GM12878 (cell line): ENCODE results near the gene CCDC182. TPM values are rescaled to one million over a fixed set of nuclear protein-coding genes. Genes with fewer than 3 reads are reported as not detected.
A peak's percentile ranks its signal among the peaks of the same experiment; 100 is the strongest.

Experiments
- ATAC-seq: fragments of 200-7000 bp; cut with Tn5 transposase; 3 replicates; pipeline ENCODE4 v1.9.1; 2020; ENCODE audit warnings: mild to moderate bottlenecking, moderate library complexity
- BruUV-seq: library from RNA; stranded (reverse); fragments of 400-500 nt; replicated peaks from 2 replicates; lab custom pipeline; 2021; lab: Mats Ljungman, UMichigan
- CTCF ChIA-PET: fragments of 300-600 bp; sonication (Branson Sonifier 250); formaldehyde crosslinking; extraction: SDS; loops from one replicate; lab custom pipeline; 2021; ENCODE audit warnings: inconsistent platforms; lab: Yijun Ruan, JAX
- POLR2A ChIA-PET: fragments of 350-600 bp; formaldehyde crosslinking; extraction: SDS; loops from one replicate; lab custom pipeline; 2021; ENCODE audit warnings: inconsistent platforms; lab: Charles Lee
- RAD21 ChIA-PET: fragments of 300-600 bp; sonication (Branson Sonifier 250); formaldehyde crosslinking; loops from one replicate; lab custom pipeline; 2023; ENCODE audit warnings: antibody characterized with exemption; ENCODE audit not compliant: unreplicated experiment; lab: Charles Lee
- SMC1A ChIA-PET: fragments of 300-600 bp; sonication (Branson Sonifier 250); formaldehyde crosslinking; loops from one replicate; lab custom pipeline; 2023; ENCODE audit not compliant: unreplicated experiment, uncharacterized antibody; lab: Charles Lee
- DNase-seq: peaks from one replicate; pipeline ENCODE4 v3.0.0-alpha.2; 2011; ENCODE audit warnings: low read depth, low spot score
- FAIRE-seq: peaks from 3 replicates; lab custom pipeline; 2011; peaks lifted over from hg19 to GRCh38; lab: Jason Lieb, UNC
- H2AFZ ChIP-seq: 2 replicates; pipeline ENCODE4 v1.6.0; 2011; ENCODE audit warnings: low read depth, low read length, control low read depth; ENCODE audit not compliant: control insufficient read depth
- H3K27ac ChIP-seq: 2 replicates; pipeline ENCODE4 v1.5.1; 2011; ENCODE audit warnings: control low read depth; ENCODE audit not compliant: control insufficient read depth, insufficient read depth
- H3K27me3 ChIP-seq, 2 experiments: replicated peaks in 1 of 2; 2 replicates each; pipeline versions ENCODE4 v1.6.0 to v1.6.1; 2011; ENCODE audit warnings: low read length in 1 of 2; ENCODE audit not compliant: control insufficient read depth in 2 of 2, insufficient read depth in 2 of 2
- H3K36me3 ChIP-seq, 2 experiments: 2 replicates each; pipeline ENCODE4 v1.5.1; 2011; ENCODE audit warnings: low read length in 1 of 2; ENCODE audit not compliant: control insufficient read depth in 2 of 2, insufficient read depth in 2 of 2
- H3K4me1 ChIP-seq: 2 replicates; pipeline ENCODE4 v1.6.1; 2011; ENCODE audit warnings: mild to moderate bottlenecking, low read length, moderate library complexity, mixed read lengths; ENCODE audit not compliant: control insufficient read depth, insufficient read depth
- H3K4me2 ChIP-seq: 2 replicates; pipeline ENCODE4 v1.6.0; 2011; ENCODE audit warnings: control low read depth; ENCODE audit not compliant: control insufficient read depth, insufficient read depth
- H3K4me3 ChIP-seq: fragments of 200-600 bp; sonication (generic); 2 replicates; pipeline ENCODE4 v1.5.1; 2016
- H3K79me2 ChIP-seq: 2 replicates; pipeline ENCODE4 v1.6.0; 2011; ENCODE audit warnings: low read length; ENCODE audit not compliant: control insufficient read depth, insufficient read depth
- H3K9ac ChIP-seq: 2 replicates; pipeline ENCODE4 v1.8.0; 2011; ENCODE audit warnings: low read length, control low read depth, mixed read lengths; ENCODE audit not compliant: control insufficient read depth, insufficient read depth
- H3K9me3 ChIP-seq: replicated peaks from 3 replicates; pipeline ENCODE4 v1.5.1; 2011; ENCODE audit warnings: mild to moderate bottlenecking, low read length; ENCODE audit not compliant: control insufficient read depth, insufficient read depth
- H4K20me1 ChIP-seq: 2 replicates; pipeline ENCODE4 v1.6.0; 2011; ENCODE audit not compliant: control insufficient read depth, insufficient read depth
- BCL11A ChIP-seq: IDR thresholded peaks from 2 replicates; pipeline ENCODE4 v1.6.1; 2011; ENCODE audit warnings: low read depth, low read length
- MTA3 ChIP-seq: IDR thresholded peaks from 2 replicates; pipeline ENCODE4 v1.6.1; 2012; ENCODE audit warnings: low read length, inconsistent platforms, borderline replicate concordance
- MYC ChIP-seq: IDR thresholded peaks from 2 replicates; pipeline ENCODE4 v1.6.1; 2011; ENCODE audit warnings: mild to moderate bottlenecking, low read length, moderate library complexity, inconsistent platforms; ENCODE audit not compliant: insufficient read depth, insufficient replicate concordance, insufficient read length, severe bottlenecking
- RB1 ChIP-seq: fragments of 450-650 bp; formaldehyde crosslinking; IDR thresholded peaks from 2 replicates; pipeline ENCODE4 v1.6.1; 2017; ENCODE audit warnings: mild to moderate bottlenecking, borderline replicate concordance
- RELA ChIP-seq: fragments of 450-650 bp; IDR thresholded peaks from 2 replicates; pipeline ENCODE4 v1.8.0; 2014; ENCODE audit warnings: borderline replicate concordance; ENCODE audit not compliant: partially characterized antibody
- STAT3 ChIP-seq: IDR thresholded peaks from 2 replicates; pipeline ENCODE4 v1.6.1; 2011; ENCODE audit warnings: low read depth, low read length, improper control_type of control experiment
- ZNF217 ChIP-seq: fragments of 450-650 bp; IDR thresholded peaks from 2 replicates; pipeline ENCODE4 v1.6.1; 2017; ENCODE audit warnings: antibody characterized with exemption, mild to moderate bottlenecking
- WGBS: methylation state at CpG from one replicate; pipeline ENCODE4 v1.1.6; 2016; ENCODE audit warnings: low lambda C conversion rate; ENCODE audit not compliant: insufficient replicate concordance, insufficient coverage; ENCODE audit errors: missing lambda C conversion rate; 5-methylcytosine and 5-hydroxymethylcytosine counted together
- in situ Hi-C: fragments of 300-500 bp; cut with MboI; formaldehyde crosslinking; loops from 9 replicates; pipeline ENCODE4 v1.14.3; 2018; ENCODE audit warnings: mixed read lengths
- intact Hi-C: fragments of 100-400 bp; cut with micrococcal nuclease; formaldehyde crosslinking; loops from one replicate; pipeline ENCODE4 v1.14.2; 2022; ENCODE audit not compliant: unreplicated experiment
- polyA plus RNA-seq, 11 experiments: library from polyadenylated mRNA; depleted of rRNA in 4 of 11; unstranded in 6 of 11; stranded (reverse) in 5 of 11; fragments of >200 nt; fragmentation: Nextera tagmentation in 4 of 11; fragmentation: Illumina TruSeq in 1 of 11; extraction: Ambion mirVana in 4 of 11; extraction: Trizol in 1 of 11; gene quantifications; 1 replicate in 1 of 11; 2 replicates in 10 of 11; pipeline versions ENCODE4 v1.2.1 to v1.2.3, GENCODE V29; 2011 to 2016; ENCODE audit warnings: inconsistent platforms in 2 of 11, missing spikeins in 2 of 11, low read depth in 1 of 11
- total RNA-seq, 4 experiments: library from RNA; depleted of rRNA in 3 of 4; stranded (reverse); fragments of >200 nt in 3 of 4; fragmentation: Illumina TruSeq in 1 of 4; extraction: Trizol in 1 of 4; gene quantifications; 2 replicates each; pipeline versions ENCODE4 v1.2.1 to v1.2.3, GENCODE V29; 2013 to 2021
- TF ChIP-seq, protein P1 (sequence below): IDR thresholded peaks from 2 replicates; pipeline ENCODE4 v1.6.1; 2012; ENCODE audit warnings: low read depth, low read length, improper control_type of control experiment
- TF ChIP-seq, protein P2 (sequence below): IDR thresholded peaks from 2 replicates; pipeline ENCODE4 v1.6.1; 2011; ENCODE audit warnings: mild to moderate bottlenecking, low read depth, low read length, moderate library complexity; ENCODE audit not compliant: insufficient replicate concordance
- TF ChIP-seq, protein P3 (sequence below): fragments of 450-650 bp; IDR thresholded peaks from 2 replicates; pipeline ENCODE4 v1.6.1; 2017; ENCODE audit warnings: mild to moderate bottlenecking, low read depth, inconsistent platforms; ENCODE audit not compliant: poor library complexity, severe bottlenecking
- TF ChIP-seq, protein P4 (sequence below): fragments of 450-650 bp; IDR thresholded peaks from 2 replicates; pipeline ENCODE4 v1.6.1; 2017; ENCODE audit warnings: mild to moderate bottlenecking, moderate library complexity

CCDC182 gene
- total and polyA plus RNA-seq, 10 of the 15 experiments (the other 5 are each of a cell fraction or from before 2014, with no cell fraction given), result not detected

DNA sequence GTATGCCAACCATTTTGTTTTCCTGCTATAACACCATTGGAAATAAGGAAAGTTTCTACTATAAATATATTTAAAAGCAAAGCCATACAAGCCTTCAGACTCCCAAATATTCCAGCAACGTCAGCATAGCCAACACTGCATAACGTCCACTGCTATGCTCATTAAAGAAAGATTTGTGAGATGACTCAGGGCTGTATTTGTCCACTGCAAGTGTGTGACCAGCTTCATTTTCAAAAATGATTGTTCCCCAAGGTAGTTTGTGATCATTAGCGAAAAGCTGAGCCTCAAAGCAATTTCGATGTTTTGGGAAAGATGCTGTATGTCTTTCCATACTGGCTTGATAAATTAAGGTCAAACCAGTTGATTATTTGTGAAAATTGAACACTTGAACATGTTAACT lies 14.9 kb upstream of the CCDC182 start:
- H3K9ac ChIP-seq, result no peak overlapping the region
- no peaks in the 10 kb centered on the region for H3K4me1 ChIP-seq
- H3K4me2 ChIP-seq, result no peak overlapping the region
- no peak overlapping the region for H3K4me3 ChIP-seq
- RAD21 ChIA-PET, result no interaction called here
- H3K27me3 ChIP-seq, result peaks cover 0 to 2% of the 10 kb centered on the region in 2 experiments; a peak in 2 of 4 replicates
- H3K79me2 ChIP-seq, result no peaks in the 10 kb centered on the region
- in situ Hi-C loops, result no loop called here
- H3K9me3 ChIP-seq, result no peaks in the 10 kb centered on the region
- no peak for DNase-seq
- CTCF ChIA-PET, result interaction anchor here (0.9 to 2.1 kb wide), 2 partner anchors 23 to 73 kb away, joined by 3 to 9 read pairs; no protein-coding TSS in a partner anchor
- no peaks in the 10 kb centered on the region for H4K20me1 ChIP-seq
- 30% methylated on average over 4 of the region's 4 CpGs for WGBS
- no peak overlapping the region for H2AFZ ChIP-seq
- BruUV-seq, result no TSS peak
- peak; percentile 13 for FAIRE-seq
- H3K27ac ChIP-seq, result no peak overlapping the region
- no peak for ATAC-seq
- POLR2A ChIA-PET, result no interaction called here
- SMC1A ChIA-PET, result interaction anchor here (1.3 kb wide), 1 partner anchor 12 kb away, joined by 3 read pairs; no protein-coding TSS in a partner anchor
- no peaks in the 10 kb centered on the region for H3K36me3 ChIP-seq
- intact Hi-C loops, result no loop called here
- TF ChIP-seq MYC (no peak), STAT3 (no peak), RELA (no peak), ZNF217 (no peak), BCL11A (no peak), MTA3 (no peak), RB1 (no peak)
- TF ChIP-seq, protein P1, sequence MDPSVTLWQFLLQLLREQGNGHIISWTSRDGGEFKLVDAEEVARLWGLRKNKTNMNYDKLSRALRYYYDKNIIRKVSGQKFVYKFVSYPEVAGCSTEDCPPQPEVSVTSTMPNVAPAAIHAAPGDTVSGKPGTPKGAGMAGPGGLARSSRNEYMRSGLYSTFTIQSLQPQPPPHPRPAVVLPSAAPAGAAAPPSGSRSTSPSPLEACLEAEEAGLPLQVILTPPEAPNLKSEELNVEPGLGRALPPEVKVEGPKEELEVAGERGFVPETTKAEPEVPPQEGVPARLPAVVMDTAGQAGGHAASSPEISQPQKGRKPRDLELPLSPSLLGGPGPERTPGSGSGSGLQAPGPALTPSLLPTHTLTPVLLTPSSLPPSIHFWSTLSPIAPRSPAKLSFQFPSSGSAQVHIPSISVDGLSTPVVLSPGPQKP, result no peak
- TF ChIP-seq, protein P2, sequence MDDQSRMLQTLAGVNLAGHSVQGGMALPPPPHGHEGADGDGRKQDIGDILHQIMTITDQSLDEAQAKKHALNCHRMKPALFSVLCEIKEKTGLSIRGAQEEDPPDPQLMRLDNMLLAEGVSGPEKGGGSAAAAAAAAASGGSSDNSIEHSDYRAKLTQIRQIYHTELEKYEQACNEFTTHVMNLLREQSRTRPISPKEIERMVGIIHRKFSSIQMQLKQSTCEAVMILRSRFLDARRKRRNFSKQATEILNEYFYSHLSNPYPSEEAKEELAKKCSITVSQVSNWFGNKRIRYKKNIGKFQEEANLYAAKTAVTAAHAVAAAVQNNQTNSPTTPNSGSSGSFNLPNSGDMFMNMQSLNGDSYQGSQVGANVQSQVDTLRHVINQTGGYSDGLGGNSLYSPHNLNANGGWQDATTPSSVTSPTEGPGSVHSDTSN, result no peak
- TF ChIP-seq, protein P3, sequence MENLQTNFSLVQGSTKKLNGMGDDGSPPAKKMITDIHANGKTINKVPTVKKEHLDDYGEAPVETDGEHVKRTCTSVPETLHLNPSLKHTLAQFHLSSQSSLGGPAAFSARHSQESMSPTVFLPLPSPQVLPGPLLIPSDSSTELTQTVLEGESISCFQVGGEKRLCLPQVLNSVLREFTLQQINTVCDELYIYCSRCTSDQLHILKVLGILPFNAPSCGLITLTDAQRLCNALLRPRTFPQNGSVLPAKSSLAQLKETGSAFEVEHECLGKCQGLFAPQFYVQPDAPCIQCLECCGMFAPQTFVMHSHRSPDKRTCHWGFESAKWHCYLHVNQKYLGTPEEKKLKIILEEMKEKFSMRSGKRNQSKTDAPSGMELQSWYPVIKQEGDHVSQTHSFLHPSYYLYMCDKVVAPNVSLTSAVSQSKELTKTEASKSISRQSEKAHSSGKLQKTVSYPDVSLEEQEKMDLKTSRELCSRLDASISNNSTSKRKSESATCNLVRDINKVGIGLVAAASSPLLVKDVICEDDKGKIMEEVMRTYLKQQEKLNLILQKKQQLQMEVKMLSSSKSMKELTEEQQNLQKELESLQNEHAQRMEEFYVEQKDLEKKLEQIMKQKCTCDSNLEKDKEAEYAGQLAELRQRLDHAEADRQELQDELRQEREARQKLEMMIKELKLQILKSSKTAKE, result no peak
- TF ChIP-seq, protein P4, sequence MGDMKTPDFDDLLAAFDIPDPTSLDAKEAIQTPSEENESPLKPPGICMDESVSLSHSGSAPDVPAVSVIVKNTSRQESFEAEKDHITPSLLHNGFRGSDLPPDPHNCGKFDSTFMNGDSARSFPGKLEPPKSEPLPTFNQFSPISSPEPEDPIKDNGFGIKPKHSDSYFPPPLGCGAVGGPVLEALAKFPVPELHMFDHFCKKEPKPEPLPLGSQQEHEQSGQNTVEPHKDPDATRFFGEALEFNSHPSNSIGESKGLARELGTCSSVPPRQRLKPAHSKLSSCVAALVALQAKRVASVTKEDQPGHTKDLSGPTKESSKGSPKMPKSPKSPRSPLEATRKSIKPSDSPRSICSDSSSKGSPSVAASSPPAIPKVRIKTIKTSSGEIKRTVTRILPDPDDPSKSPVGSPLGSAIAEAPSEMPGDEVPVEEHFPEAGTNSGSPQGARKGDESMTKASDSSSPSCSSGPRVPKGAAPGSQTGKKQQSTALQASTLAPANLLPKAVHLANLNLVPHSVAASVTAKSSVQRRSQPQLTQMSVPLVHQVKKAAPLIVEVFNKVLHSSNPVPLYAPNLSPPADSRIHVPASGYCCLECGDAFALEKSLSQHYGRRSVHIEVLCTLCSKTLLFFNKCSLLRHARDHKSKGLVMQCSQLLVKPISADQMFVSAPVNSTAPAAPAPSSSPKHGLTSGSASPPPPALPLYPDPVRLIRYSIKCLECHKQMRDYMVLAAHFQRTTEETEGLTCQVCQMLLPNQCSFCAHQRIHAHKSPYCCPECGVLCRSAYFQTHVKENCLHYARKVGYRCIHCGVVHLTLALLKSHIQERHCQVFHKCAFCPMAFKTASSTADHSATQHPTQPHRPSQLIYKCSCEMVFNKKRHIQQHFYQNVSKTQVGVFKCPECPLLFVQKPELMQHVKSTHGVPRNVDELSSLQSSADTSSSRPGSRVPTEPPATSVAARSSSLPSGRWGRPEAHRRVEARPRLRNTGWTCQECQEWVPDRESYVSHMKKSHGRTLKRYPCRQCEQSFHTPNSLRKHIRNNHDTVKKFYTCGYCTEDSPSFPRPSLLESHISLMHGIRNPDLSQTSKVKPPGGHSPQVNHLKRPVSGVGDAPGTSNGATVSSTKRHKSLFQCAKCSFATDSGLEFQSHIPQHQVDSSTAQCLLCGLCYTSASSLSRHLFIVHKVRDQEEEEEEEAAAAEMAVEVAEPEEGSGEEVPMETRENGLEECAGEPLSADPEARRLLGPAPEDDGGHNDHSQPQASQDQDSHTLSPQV, result no peak
